GM18508 (cell line): Measurements from ENCODE around the gene CERKL.

Experiments
- ATAC-seq: cut with Tn5 transposase; IDR thresholded peaks from one replicate; pipeline ENCODE4 v1.9.1; 2021; ENCODE audit warnings: moderate number of reproducible peaks; ENCODE audit not compliant: insufficient read depth, unreplicated experiment

The CERKL gene

GRCh38 chr2:181632733-181633401, 24.0 kb downstream of the CERKL start:
- ATAC-seq = peak; percentile 68

GRCh38 chr2:181628590-181629585, 28.0 kb downstream of the CERKL start:
- ATAC-seq = no peak

- ATAC-seq = no peak
Observed at GRCh38 chr2:181627545-181627944, 29.4 kb downstream of the CERKL start.

GRCh38 chr2:181626671-181627070, 30.2 kb downstream of the CERKL start:
- ATAC-seq = no peak

GRCh38 chr2:181623159-181623558, 33.7 kb downstream of the CERKL start:
- ATAC-seq = no peak

GRCh38 chr2:181621779-181622490, 35.0 kb downstream of the CERKL start:
- ATAC-seq = no peak

GRCh38 chr2:181619516-181619915, 37.4 kb downstream of the CERKL start:
- ATAC-seq = no peak

GRCh38 chr2:181616715-181617114, 40.2 kb downstream of the CERKL start:
- no peak for ATAC-seq

GRCh38 chr2:181614874-181615638, 41.8 kb downstream of the CERKL start:
- no peak for ATAC-seq

- no peak for ATAC-seq
Observed at GRCh38 chr2:181613241-181613640, 43.7 kb downstream of the CERKL start.

GRCh38 chr2:181607629-181608590, 49.0 kb downstream of the CERKL start:
- ATAC-seq = no peak

- ATAC-seq = no peak
Observed at GRCh38 chr2:181605889-181606837, 50.7 kb downstream of the CERKL start.

- ATAC-seq = no peak
Observed at GRCh38 chr2:181602017-181602416, 54.9 kb downstream of the CERKL start.

GRCh38 chr2:181596556-181596955, 60.3 kb downstream of the CERKL start:
- ATAC-seq = no peak

- ATAC-seq = no peak
Observed at GRCh38 chr2:181594322-181594721, 62.6 kb downstream of the CERKL start.

- ATAC-seq = no peak
Observed at GRCh38 chr2:181589779-181590178, 67.1 kb downstream of the CERKL start.

- ATAC-seq = no peak
Observed at GRCh38 chr2:181588546-181588945, 68.4 kb downstream of the CERKL start.

- ATAC-seq = peak; percentile 95
Observed at GRCh38 chr2:181586569-181587081, 70.3 kb downstream of the CERKL start.
